Muscle layer of colon (tissue), 2 donors: ENCODE measurements around the gene SCCPDH.
"Not testable (repeated sequence)": the region's sequence is repeated elsewhere in the genome, so short reads cannot be mapped to it uniquely, and the experiment has no call there.

Experiments used
- H3K27ac ChIP-seq: one replicate; pipeline ENCODE4 v1.7.0; 2013; ENCODE audit warnings: low read depth, mild to moderate bottlenecking, low read length, moderate library complexity
- H3K27me3 ChIP-seq, 2 donors: one replicate each; pipeline ENCODE4 v1.7.0; 2013; ENCODE audit warnings: low read length in 2 of 2, mild to moderate bottlenecking in 2 of 2; ENCODE audit not compliant: insufficient read depth in 2 of 2, control insufficient read depth in 1 of 2
- H3K36me3 ChIP-seq: one replicate; pipeline ENCODE4 v1.7.0; 2013; ENCODE audit warnings: mild to moderate bottlenecking, low read length; ENCODE audit not compliant: insufficient read depth
- H3K4me1 ChIP-seq: one replicate; pipeline ENCODE4 v1.7.0; 2013; ENCODE audit warnings: mild to moderate bottlenecking, low read length; ENCODE audit not compliant: insufficient read depth
- H3K4me3 ChIP-seq, 2 donors: one replicate each; pipeline ENCODE4 v1.7.0; 2013; ENCODE audit warnings: low read length in 2 of 2, low read depth in 1 of 2, mild to moderate bottlenecking in 1 of 2, moderate library complexity in 1 of 2
- H3K9ac ChIP-seq: one replicate; pipeline ENCODE4 v1.7.0; 2013; ENCODE audit warnings: low read length
- H3K9me3 ChIP-seq: one replicate; pipeline ENCODE4 v1.7.0; 2013; ENCODE audit warnings: mild to moderate bottlenecking, low read length
- donor health status: abdominal sarcoma.
- donor health status: Adenocarcinoma of cecum.

Gene SCCPDH

DNA sequence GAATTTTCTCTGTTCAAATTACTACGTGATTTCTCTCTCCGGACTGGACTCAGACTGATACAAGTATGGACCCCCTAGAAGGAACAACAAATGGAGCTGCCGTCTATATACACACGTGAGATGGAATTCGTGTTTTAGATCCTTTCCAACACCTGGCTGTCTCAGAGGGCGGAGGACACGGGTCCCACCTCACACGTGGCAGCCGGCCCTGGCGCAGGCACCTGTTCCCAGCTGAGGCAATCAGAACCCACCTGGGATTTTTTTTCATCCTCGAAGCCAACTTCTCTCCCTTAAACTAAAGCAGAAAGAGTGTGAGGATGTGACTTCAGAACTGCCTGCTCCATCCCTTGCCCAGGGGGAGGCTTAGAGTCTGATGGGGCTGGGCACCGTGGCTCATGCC lies 34.1 kb upstream of the SCCPDH start:
- Histone ChIP-seq H3K9ac (no peak overlapping the region), H3K27ac (no peak overlapping the region), H3K4me3 (no peak overlapping the region)

DNA sequence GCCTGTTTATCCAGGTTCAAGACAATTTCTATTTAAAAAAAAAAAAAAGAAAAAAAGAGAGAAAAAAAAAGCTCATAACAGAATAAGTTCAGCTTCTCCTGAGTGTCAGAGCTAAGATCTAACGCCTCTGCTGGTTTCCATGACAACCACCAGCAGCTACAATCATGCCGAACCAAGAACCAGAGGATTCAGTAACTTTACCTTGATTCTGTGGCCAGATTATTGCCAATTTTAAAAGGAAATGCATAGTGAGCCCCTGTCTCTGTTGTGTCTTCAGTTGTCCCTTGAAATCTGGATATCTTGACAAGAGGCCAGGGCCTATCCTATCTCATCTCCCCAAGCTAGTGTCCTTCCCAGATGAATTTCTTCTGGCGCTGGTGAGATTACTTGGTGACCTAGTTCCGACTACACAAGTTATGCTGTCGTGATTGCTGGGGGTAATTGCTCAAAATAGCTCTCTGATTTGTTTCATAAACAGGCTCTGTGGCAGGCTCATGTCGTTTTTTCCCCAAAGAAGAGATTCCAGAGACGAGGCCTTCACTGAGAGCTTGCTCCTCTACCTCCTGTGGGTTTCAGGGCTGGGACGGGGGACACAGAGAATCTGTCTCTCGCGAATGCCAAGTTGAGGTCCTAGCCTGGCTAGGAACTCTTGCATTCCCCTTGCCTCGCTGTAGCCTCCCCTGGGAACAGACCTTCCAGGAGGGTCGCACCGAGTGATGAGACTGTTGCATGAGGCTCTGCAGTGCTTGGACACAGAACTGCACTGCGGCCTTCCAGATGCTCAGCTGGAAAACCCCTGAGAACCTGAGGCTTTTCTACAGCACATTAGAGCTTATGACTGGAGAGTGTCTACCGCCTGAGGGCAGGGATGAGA lies 32.4 kb upstream of the SCCPDH start:
- H3K9ac ChIP-seq, result no peak overlapping the region
- H3K4me3 ChIP-seq, result no peak overlapping the region
- no peaks in the 10 kb centered on the region for H3K27me3 ChIP-seq
- H3K27ac ChIP-seq, result peak overlapping the region; percentile 32
- no peaks in the 10 kb centered on the region for H3K9me3 ChIP-seq
- no peaks in the 10 kb centered on the region for H3K36me3 ChIP-seq
- H3K4me1 ChIP-seq, result peaks cover 4% of the 10 kb centered on the region

More for the DNA sequence above, 34.1 kb upstream of the SCCPDH start:
- Histone ChIP-seq H3K4me1 (peaks cover 4% of the 10 kb centered on the region), H3K9me3 (no peaks in the 10 kb centered on the region), H3K36me3 (no peaks in the 10 kb centered on the region), H3K27me3 (no peaks in the 10 kb centered on the region)

DNA sequence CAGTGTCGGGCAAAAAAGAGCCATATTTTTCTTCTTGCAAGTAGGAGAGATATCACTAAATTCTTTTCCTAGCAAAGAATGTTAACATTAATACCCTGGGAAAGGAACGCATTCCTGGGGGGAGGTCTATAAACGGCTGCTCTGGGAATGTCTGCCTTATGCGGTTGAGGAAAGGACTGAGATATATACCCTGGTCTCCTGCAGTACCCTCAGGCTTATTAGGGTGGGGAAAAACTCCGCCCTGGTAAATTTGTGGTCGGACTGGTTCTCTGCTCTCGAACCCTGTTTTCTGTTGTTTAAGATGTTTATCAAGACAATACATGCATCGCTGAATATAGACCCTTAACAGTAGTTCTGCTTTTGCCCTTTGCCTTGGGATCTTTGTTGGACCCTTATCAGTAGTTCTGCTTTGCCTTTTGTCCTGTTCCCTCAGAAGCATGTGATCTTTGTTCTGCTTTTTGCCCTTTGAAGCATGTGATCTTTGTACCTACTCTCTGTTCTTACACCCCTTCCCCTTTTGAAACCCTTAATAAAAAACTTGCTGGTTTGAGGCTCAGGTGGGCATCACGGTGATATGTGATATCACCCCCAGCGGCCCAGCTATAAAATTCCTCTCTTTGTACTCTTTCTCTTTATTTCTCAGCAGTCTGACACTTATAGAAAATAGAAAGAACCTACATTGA lies 29.9 kb upstream of the SCCPDH start:
- H3K9ac ChIP-seq, H3K9me3 ChIP-seq, H3K4me3 ChIP-seq, H3K27me3 ChIP-seq, H3K4me1 ChIP-seq, H3K27ac ChIP-seq, H3K36me3 ChIP-seq: not testable (repeated sequence)

DNA sequence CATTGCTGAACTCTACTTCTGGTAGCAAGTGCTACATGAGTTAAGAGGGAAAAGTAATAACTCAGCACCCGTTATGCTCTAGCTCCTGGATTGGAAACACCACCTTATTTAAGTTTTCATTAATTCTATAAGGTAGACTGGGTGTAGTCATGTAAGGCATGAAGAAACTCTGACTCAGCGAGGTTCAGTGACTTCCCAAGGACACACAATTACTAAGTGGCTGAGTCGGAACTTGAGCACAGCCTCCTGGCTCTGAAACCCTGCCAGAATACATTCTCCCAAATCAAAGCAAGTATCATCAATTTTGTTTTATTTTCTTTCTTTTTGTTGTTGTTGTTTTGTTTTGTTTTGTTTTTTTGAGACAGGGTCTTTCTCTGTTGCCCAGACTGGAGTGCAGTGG lies 29.1 kb upstream of the SCCPDH start:
- no peaks in the 10 kb centered on the region for H3K9me3 ChIP-seq
- H3K36me3 ChIP-seq, result no peaks in the 10 kb centered on the region
- no peak overlapping the region for H3K9ac ChIP-seq
- H3K27me3 ChIP-seq, result no peaks in the 10 kb centered on the region
- H3K4me3 ChIP-seq, result no peak overlapping the region
- no peak overlapping the region for H3K27ac ChIP-seq
- H3K4me1 ChIP-seq, result no peaks in the 10 kb centered on the region

DNA sequence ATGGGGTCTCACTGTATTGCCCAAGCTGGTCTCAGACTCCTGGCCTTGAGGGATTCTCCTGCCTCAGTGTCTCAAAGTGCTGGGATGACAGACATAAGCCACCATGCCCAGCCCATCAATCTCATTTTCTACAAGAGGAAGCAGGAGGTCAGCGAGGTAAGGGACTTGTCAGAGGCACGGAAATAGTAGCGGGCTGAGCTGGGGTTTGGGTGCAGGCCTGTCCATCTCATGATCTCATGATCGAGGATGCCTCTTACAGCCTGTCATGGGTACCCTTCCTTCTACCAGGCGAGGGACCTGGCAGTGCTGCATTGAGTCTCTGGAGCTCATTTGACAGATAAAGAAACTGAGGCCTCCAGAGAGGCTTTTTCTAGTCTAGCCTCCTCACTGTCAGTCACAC lies 28.5 kb upstream of the SCCPDH start:
- Histone ChIP-seq H3K36me3 (no peaks in the 10 kb centered on the region), H3K4me1 (no peaks in the 10 kb centered on the region), H3K9me3 (no peaks in the 10 kb centered on the region), H3K9ac (no peak overlapping the region), H3K4me3 (no peak overlapping the region), H3K27me3 (no peaks in the 10 kb centered on the region), H3K27ac (no peak overlapping the region)

DNA sequence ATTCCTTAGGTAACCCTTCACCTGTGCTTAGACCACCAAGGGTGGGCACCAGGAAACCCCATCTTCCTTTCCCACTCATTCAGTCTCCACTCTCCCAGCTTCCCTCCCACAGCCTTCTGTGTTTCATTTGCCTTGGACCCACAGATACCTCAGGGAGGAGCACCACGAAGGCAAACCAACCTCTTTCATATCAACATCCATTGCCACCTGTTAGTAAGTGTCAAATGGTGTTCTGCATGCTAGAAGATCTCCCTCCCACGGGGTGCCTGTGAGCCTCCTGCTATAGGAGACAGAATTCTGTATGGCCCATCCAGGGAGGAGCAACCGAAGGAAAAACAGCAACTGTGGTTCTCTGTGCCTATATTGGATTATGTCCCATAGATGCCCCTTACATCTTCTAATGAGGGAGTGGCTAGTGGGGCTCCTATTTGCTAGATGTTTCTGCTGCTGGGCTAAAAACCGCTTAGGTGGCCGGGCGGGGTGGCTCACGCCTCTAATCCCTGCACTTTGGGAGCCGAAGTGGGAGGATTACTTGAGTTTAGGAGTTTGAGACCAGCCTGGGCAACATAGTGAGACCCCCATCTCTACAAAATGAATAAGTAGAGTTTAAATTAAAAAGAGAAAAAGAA lies 25.6 kb upstream of the SCCPDH start:
- Histone ChIP-seq H3K27me3 (no peaks in the 10 kb centered on the region), H3K36me3 (no peaks in the 10 kb centered on the region), H3K4me1 (no peaks in the 10 kb centered on the region), H3K9ac (no peak overlapping the region), H3K4me3 (peak overlapping the region in 1 of 2 donors; percentile 52), H3K9me3 (no peaks in the 10 kb centered on the region), H3K27ac (peak overlapping the region; percentile 4)

DNA sequence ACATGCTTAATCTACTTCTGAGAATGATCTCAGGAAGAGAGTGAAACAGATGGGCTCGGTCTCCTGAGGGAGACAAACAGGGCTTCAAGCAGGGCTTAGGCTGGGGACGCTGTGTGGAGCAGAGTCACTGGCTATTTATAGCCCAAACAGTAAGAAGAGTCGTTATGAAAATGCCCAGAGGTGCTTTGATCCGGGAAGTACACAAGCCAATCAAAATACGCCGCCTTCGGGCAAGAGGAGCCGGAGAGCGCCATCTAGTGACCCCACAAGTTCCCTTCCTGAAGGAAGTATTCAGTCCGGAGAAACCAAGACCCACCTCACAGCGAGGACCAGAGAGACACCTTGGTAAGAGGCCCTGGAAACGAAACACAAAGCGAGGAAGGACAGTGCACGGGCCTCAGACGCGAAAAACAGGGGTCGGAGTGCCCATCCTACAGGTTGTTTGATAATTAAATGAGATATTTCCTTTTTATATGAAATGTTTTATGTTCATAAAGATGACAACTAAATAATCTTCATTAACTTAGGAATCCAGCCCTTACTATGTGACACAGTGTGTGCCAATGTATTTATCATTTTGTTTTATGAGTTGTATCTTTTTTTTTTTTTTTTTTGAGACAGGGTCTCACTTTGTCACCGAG lies 25.0 kb upstream of the SCCPDH start:
- no peaks in the 10 kb centered on the region for H3K4me1 ChIP-seq
- peak overlapping the region in 1 of 2 donors; percentile 52 for H3K4me3 ChIP-seq
- H3K36me3 ChIP-seq, result no peaks in the 10 kb centered on the region
- H3K27ac ChIP-seq, result peak overlapping the region; percentile 4
- no peak overlapping the region for H3K9ac ChIP-seq
- no peaks in the 10 kb centered on the region for H3K9me3 ChIP-seq
- H3K27me3 ChIP-seq, result no peaks in the 10 kb centered on the region

DNA sequence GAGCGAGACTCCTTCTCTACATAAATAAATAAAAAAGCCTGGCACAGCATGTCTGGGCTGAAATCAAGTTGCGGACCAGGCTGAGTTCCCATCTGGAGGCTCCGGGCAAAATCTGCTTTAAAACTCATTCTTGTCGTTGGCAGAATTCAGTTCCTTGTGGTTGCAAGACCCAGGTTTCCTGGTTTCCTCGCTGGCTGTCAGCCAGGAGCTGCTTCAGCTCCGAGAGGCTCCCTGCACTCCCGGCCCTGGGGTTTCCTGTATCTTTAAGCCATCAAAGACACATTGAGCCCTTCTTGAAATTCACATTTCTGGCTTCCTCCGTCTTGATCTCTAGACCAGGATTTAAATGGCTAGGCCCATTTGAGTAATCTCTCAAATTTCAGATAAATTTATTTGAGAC lies 20.6 kb upstream of the SCCPDH start:
- Histone ChIP-seq H3K9me3 (no peaks in the 10 kb centered on the region), H3K36me3 (no peaks in the 10 kb centered on the region), H3K27me3 (no peaks in the 10 kb centered on the region), H3K9ac (no peak overlapping the region), H3K27ac (no peak overlapping the region), H3K4me1 (no peaks in the 10 kb centered on the region), H3K4me3 (no peak overlapping the region)

DNA sequence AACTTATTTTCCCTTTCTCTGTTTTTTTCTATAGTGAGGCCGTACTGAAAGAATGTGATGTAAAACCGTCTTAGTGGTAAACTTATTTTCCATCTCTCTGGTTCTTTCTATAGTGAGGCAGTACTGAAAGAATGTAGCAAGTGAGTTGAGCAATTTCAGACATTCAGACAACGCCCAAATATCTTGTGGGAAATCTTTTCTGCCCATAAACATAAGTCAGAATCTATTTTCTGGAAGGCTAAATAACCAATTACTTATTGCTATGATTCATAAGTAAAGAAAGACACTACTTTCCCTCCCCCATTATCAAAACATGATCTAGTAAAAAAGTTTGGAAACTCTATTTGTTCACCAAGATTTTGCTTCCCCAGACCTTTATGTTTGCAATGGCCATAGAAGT lies 18.8 kb upstream of the SCCPDH start:
- H3K4me3 ChIP-seq, result no peak overlapping the region
- H3K9me3 ChIP-seq, result no peaks in the 10 kb centered on the region
- no peak overlapping the region for H3K9ac ChIP-seq
- no peaks in the 10 kb centered on the region for H3K36me3 ChIP-seq
- no peaks in the 10 kb centered on the region for H3K4me1 ChIP-seq
- H3K27me3 ChIP-seq, result no peaks in the 10 kb centered on the region
- H3K27ac ChIP-seq, result no peak overlapping the region

DNA sequence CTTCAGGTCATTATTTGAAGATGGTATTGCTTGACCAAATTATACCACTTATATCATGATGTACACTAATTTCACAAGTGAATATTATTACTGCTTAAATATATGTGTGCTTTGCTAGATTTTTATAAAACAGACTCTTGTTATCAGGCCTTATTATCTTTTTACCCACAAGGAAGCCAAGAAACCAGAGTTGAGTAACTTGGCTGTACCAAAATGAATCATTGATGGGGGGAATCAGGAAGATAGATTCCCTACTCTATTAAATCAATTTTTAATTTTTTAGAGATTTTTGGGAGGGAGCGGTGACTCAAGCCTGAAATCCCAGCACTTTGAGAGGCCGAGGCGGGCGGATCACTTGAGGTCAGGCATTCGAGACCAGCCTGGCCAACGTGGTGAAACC lies 16.0 kb upstream of the SCCPDH start:
- H3K36me3 ChIP-seq, result no peaks in the 10 kb centered on the region
- no peaks in the 10 kb centered on the region for H3K27me3 ChIP-seq
- no peak overlapping the region for H3K4me3 ChIP-seq
- no peak overlapping the region for H3K27ac ChIP-seq
- no peaks in the 10 kb centered on the region for H3K9me3 ChIP-seq
- no peaks in the 10 kb centered on the region for H3K4me1 ChIP-seq
- H3K9ac ChIP-seq, result no peak overlapping the region

DNA sequence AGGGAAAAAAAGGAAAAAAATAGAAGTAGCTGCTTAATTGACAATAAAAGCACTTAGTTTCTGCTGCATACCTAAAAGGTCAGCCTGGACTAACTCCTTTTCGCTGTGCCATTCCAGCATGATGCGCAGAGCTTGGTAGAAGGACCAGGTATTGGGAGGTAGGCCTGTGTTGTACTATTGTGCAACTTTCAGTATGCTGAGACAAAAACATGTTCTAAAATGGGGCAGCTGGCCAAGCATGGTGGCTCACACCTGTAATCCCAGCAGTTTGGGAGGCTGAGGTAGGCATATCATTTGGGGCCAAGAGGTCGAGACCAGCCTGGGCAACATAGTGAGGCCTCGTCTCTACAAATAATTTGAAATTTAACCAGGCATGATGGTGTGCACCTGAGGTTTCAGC lies 15.0 kb upstream of the SCCPDH start:
- Histone ChIP-seq H3K4me1 (no peaks in the 10 kb centered on the region), H3K4me3 (no peak overlapping the region), H3K27me3 (no peaks in the 10 kb centered on the region), H3K9ac (no peak overlapping the region), H3K9me3 (no peaks in the 10 kb centered on the region), H3K27ac (no peak overlapping the region), H3K36me3 (no peaks in the 10 kb centered on the region)
